ENCODE data around the gene LOXHD1. TPM values are rescaled to one million over a fixed set of nuclear protein-coding genes. Genes with fewer than 3 reads are reported as not detected.

Gene LOXHD1
- total and polyA plus RNA-seq, 10 of the 15 experiments (the other 5 are each of a cell fraction or from before 2014, with no cell fraction given) = not detected

DNA sequence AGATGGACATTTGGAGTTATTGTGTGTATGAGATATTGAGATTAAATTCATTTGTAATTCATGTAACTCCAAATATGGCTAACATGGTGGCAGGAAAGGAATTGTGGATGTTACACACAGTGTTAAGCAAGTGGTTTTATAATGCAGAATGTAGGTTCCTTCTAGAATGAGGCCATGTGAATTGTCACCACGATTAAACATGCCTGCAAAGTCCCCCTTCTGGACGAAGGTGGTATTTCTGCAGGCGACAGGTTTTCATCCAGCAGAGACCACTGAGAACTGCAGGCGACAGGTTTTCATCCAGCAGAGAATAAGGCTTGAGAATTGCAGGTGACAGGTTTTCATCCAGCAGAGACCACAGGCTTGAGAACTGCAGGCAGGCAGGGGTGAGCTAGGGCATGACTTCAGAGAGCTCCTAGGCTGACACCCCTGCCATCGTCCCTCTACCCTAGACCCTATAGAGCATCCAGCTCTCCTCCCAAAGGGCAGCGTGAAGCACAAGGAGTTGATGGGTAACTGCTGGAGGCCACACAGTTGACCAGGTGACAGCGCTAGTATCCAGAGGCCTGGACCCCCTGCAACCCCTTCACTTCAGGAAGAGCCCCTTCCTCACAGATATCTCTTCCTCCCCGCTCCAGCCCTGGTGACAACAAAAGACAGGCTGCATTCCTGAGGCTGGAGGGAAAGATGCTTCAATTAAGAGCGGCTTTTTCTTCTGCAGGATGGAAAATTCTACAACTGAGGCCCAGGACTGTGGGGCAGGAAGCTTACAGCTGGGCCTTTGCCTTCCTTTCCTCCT is 175.8 kb downstream of the LOXHD1 start:
- no peak overlapping the region for H3K9ac ChIP-seq (ENCODE audit: control insufficient read depth, insufficient read depth, low read length)
- no peaks in the 10 kb centered on the region for H3K36me3 ChIP-seq (ENCODE audit: control insufficient read depth in 2 of 2, insufficient read depth in 2 of 2, low read length in 1 of 2)
- H3K4me3 ChIP-seq = no peak overlapping the region
- BruUV-seq (replicated peaks) = no TSS peak
- ChIA-PET CTCF (interaction anchor here (0.7 to 2.8 kb wide), 9 partner anchors 61 to 960 kb away, joined by 3 to 27 read pairs (median 3); a partner anchor contains a TSS), RAD21 (ENCODE audit: unreplicated experiment) (interaction anchor here (0.5 to 3.3 kb wide), 3 partner anchors 196 to 308 kb away, joined by 3 to 11 read pairs (median 3); a partner anchor contains a TSS), POLR2A (interaction anchor here (0.5 kb wide), 1 partner anchor 305 kb away, joined by 5 read pairs; no protein-coding TSS in a partner anchor), SMC1A (ENCODE audit: uncharacterized antibody, unreplicated experiment) (interaction anchor here (0.9 to 2.0 kb wide), 4 partner anchors 15 to 333 kb away, joined by 3 to 10 read pairs (median 4); no protein-coding TSS in a partner anchor)
- in situ Hi-C loops (cut with MboI) (loop anchor here (10.0 kb wide), 2 partner anchors 196 to 336 kb away; no protein-coding TSS in a partner anchor), intact Hi-C loops (cut with micrococcal nuclease; ENCODE audit: unreplicated experiment) (loop anchor here (1.0 to 10.0 kb wide), 3 partner anchors 200 to 332 kb away; a partner anchor contains a TSS)
- DNase-seq (ENCODE audit: low read depth, low spot score) = no peak
- FAIRE-seq = peak; percentile 44
- no peaks in the 10 kb centered on the region; the same call in 1 of the 2 replicates for H4K20me1 ChIP-seq (ENCODE audit: control insufficient read depth, insufficient read depth)
- peaks cover 2% of the 10 kb centered on the region; the same call in 1 of the 3 replicates for H3K9me3 ChIP-seq (replicated peaks; ENCODE audit: control insufficient read depth, insufficient read depth, low read length)
- ATAC-seq = peak; percentile 77
- TF ChIP-seq RAD21 (IDR thresholded peaks at IDR 0.05; ENCODE audit: insufficient read depth, low read depth, low read length) (peak; percentile 67), YY1 (IDR thresholded peaks at IDR 0.05; ENCODE audit: low read depth, low read length) (peak; percentile 54; the same call in 1 of the 2 replicates), MYC (IDR thresholded peaks at IDR 0.05; ENCODE audit: insufficient read depth, insufficient read length, insufficient replicate concordance, low read length, severe bottlenecking) (no peak), SMC3 (IDR thresholded peaks at IDR 0.05; ENCODE audit: borderline replicate concordance, low read length) (peak; percentile 81)
- TF ChIP-seq, protein P1, sequence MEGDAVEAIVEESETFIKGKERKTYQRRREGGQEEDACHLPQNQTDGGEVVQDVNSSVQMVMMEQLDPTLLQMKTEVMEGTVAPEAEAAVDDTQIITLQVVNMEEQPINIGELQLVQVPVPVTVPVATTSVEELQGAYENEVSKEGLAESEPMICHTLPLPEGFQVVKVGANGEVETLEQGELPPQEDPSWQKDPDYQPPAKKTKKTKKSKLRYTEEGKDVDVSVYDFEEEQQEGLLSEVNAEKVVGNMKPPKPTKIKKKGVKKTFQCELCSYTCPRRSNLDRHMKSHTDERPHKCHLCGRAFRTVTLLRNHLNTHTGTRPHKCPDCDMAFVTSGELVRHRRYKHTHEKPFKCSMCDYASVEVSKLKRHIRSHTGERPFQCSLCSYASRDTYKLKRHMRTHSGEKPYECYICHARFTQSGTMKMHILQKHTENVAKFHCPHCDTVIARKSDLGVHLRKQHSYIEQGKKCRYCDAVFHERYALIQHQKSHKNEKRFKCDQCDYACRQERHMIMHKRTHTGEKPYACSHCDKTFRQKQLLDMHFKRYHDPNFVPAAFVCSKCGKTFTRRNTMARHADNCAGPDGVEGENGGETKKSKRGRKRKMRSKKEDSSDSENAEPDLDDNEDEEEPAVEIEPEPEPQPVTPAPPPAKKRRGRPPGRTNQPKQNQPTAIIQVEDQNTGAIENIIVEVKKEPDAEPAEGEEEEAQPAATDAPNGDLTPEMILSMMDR (IDR thresholded peaks at IDR 0.05 in 2 of 3, conservative IDR thresholded peaks at IDR 0.05 in 1 of 3; ENCODE audit: control insufficient read depth in 2 of 3, extremely low read depth in 1 of 3, insufficient read depth in 1 of 3, low read depth in 3 of 3, low read length in 3 of 3) = peak; percentile 54 to 76 (median 69)
- 16% methylated on average over 9 of the region's 9 CpGs for WGBS (ENCODE audit: insufficient coverage, insufficient replicate concordance, low lambda C conversion rate, missing lambda C conversion rate)
- H3K27me3 ChIP-seq (replicated peaks in 1 of 2; ENCODE audit: control insufficient read depth in 2 of 2, insufficient read depth in 2 of 2, low read length in 1 of 2) = peaks cover 0 to 6% of the 10 kb centered on the region in 2 experiments; a peak in 2 of 4 replicates
- no peak overlapping the region for H2AFZ ChIP-seq (ENCODE audit: control insufficient read depth, low read depth, low read length)
- H3K4me1 ChIP-seq (ENCODE audit: control insufficient read depth, insufficient read depth, low read length) = no peaks in the 10 kb centered on the region
- H3K79me2 ChIP-seq (ENCODE audit: control insufficient read depth, insufficient read depth, low read length) = no peaks in the 10 kb centered on the region
- H3K27ac ChIP-seq (ENCODE audit: control insufficient read depth, insufficient read depth) = no peak overlapping the region
- no peak overlapping the region for H3K4me2 ChIP-seq (ENCODE audit: control insufficient read depth, insufficient read depth)

Measured in GM12878 (cell line).